Hepatic stellate cell (primary cell): ENCODE results near the gene UBE4A.

Source experiments
- DNase-seq: peaks from one replicate; pipeline ENCODE4 v3.0.0; 2011; ENCODE audit warnings: low spot score

UBE4A gene, protein sequence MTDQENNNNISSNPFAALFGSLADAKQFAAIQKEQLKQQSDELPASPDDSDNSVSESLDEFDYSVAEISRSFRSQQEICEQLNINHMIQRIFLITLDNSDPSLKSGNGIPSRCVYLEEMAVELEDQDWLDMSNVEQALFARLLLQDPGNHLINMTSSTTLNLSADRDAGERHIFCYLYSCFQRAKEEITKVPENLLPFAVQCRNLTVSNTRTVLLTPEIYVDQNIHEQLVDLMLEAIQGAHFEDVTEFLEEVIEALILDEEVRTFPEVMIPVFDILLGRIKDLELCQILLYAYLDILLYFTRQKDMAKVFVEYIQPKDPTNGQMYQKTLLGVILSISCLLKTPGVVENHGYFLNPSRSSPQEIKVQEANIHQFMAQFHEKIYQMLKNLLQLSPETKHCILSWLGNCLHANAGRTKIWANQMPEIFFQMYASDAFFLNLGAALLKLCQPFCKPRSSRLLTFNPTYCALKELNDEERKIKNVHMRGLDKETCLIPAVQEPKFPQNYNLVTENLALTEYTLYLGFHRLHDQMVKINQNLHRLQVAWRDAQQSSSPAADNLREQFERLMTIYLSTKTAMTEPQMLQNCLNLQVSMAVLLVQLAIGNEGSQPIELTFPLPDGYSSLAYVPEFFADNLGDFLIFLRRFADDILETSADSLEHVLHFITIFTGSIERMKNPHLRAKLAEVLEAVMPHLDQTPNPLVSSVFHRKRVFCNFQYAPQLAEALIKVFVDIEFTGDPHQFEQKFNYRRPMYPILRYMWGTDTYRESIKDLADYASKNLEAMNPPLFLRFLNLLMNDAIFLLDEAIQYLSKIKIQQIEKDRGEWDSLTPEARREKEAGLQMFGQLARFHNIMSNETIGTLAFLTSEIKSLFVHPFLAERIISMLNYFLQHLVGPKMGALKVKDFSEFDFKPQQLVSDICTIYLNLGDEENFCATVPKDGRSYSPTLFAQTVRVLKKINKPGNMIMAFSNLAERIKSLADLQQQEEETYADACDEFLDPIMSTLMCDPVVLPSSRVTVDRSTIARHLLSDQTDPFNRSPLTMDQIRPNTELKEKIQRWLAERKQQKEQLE

GRCh38 chr11:118359295-118359958 is at the start of gene UBE4A:
Gene UBE4A (plus strand): TSS chr11:118359600. CDS start chr11:118365081, 5,481 bp downstream.
- DNase-seq: peak; percentile 72

GRCh38 chr11:118310271-118310670 is 49.1 kb upstream of the UBE4A start:
- no peak for DNase-seq

DNA sequence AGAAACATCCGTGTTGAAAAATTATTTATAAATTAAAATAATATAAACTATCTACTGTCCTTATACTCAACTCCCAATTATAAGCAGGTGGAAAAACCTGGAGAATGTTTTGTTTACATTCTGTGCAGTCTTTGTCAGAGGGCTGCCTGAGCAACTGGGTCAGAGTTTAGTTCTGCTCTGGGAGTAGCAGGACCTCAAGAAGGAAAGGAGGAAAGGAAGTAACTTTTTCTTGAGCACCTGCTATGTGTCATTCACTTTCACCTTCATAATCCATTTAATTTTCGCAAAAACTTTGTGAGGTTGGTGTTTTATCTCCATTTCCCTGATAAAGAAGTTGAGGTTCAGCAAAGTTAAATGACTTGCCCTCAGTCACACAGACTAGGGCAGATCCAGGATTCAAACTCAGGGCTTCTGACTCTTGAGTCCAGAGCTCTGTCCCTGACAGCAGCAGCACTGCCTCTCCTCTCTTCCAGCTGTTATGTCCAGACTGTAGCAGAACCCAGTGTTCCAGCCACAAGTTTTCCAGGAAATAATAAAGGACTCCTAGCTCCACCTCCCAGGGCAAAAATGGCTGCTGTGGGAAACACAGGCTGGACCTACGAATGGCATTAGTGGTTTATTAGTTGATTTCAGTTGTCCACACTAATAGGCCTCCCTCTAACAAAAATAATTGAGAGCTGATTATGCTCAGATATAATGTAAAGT is 48.5 kb upstream of the UBE4A start:
- DNase-seq: no peak

- no peak for DNase-seq
Measured at GRCh38 chr11:118311518-118311917, 47.9 kb upstream of the UBE4A start.

DNA sequence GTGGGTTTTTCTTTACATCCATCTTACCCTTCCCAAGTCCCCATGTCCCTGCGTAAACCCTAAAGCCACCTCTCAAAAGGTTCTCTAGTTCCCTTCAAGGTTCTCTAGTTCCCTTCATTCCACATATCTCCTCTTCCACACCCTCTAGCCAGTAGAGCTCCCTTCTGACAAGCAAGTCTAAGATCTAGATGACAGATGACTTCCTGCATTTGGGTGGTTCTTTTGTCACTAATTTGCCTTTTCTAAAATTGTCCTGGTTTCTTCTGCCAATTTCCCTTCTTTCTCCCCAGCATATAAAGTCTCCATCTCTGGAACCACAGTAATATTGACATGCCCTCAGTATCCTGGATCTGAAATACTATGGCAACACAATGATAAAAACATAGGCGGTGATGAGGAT is 47.1 kb upstream of the UBE4A start:
- DNase-seq: no peak

- no peak for DNase-seq
Measured at GRCh38 chr11:118313242-118313641, 46.2 kb upstream of the UBE4A start.

DNA sequence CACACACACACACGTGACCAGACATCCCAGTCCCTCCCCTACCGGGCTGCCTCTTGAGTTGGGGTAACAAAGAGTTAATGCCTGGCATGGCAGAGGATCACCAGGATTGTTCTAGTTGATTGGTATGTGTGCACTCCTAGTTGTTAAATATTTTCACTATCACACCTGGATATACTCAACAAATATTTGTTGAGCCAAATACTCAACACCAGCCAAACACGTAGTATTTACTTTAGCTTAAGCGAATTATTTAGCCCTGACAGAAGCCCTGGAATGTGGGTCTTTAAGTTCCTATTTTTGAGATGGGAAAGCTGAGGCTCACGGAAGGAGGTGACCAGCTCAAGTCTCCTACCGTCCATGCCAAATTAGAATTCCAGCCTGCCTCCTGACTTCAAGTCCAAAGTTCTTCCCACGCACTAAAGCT is 44.4 kb upstream of the UBE4A start:
- DNase-seq: no peak

GRCh38 chr11:118318124-118318523 is 41.3 kb upstream of the UBE4A start:
- DNase-seq: no peak

GRCh38 chr11:118318581-118319336 is 40.6 kb upstream of the UBE4A start:
- DNase-seq: no peak

GRCh38 chr11:118319337-118319707 is 40.1 kb upstream of the UBE4A start:
- DNase-seq: no peak

- DNase-seq: no peak
Measured at GRCh38 chr11:118320515-118320914, 38.9 kb upstream of the UBE4A start.

DNA sequence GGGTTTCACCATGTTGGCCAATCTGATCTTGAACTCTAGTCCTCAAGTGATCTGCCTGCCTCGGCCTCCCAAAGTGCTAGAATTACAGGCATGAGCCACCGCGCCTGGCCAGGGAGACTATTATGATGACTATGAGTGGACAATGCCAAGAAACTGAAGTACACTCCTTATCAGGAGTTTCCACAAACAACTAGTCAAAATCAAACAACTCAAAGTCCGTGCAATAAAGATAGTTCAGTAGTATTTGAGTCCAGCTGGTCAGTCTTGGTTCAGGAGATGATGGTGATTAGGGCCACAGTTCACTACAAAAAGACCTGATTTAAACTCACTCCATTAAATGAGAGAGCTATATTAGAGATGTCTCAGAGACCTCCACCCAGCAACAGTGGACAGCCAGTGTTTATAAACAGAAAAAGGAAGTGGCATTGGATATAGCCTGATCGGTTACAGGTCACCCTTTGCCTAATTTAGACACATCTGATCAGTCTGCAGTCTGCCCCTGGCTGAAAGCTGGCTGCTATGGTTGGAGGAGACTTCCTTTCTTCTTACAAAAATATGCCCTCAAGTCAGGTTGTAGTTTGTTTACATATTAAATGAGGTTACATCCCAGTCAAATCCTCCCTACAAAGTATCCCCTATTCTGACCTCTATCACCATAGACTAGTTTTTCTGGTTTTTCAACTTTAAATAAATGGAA is 37.9 kb upstream of the UBE4A start:
- DNase-seq: no peak

- DNase-seq: no peak
Measured at GRCh38 chr11:118322721-118323120, 36.7 kb upstream of the UBE4A start.

GRCh38 chr11:118325283-118325682 is 34.1 kb upstream of the UBE4A start:
- no peak for DNase-seq

GRCh38 chr11:118328745-118329144 is 30.7 kb upstream of the UBE4A start:
- DNase-seq: no peak

GRCh38 chr11:118334745-118335144 is 24.7 kb upstream of the UBE4A start:
- no peak for DNase-seq

GRCh38 chr11:118338637-118339061 is 20.8 kb upstream of the UBE4A start:
- DNase-seq: no peak

DNA sequence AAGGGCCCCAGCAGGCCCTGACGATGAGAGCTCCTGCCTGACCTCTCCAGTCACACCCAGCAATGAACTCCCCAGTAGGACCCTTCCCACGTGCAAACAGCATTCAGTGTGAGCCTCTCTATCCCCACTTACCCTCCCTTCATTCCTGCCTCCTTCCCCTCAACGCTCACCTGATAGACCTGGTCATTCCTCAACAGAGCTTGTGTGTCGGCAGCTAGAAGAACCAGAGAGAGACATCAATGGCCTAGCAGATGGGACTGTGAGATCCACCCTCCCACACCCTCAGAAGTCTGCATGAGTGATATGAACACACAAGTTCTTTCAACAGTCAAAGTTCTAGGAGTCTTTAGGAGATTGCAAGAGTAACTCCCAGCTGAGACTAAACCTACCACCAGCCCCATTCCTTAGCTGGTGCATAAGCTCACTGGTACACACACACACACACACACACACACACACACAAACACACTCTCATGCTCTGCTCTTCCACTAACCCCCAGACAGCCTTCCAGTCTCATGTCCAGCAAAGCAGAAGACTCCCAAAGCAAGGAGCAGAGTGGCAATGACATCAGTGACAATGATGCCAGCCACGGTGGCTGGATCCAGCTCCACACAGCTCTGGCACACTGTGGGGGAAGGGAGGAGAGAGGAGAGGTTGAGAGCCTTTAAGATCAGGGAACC is 20.0 kb upstream of the UBE4A start:
- DNase-seq: no peak

DNA sequence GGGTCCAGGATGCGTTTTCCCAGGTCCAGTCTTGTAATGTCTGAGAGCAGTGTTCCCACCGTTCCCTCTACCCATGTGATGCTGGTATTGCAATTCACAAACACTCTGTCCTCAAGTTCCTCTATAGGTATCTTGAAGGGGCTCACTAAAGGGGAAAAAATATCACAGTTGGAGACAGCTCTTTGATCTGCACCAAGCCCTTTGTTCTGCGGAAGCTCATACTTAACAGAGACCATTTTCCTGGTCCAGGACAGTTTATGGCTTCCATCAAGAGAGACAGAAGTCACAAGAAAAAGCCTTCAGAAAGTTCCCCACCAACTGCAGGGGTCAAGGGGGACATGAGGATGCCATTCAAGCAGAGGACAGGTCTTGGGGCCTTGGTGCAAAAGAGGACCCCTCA is 19.0 kb upstream of the UBE4A start:
- no peak for DNase-seq

DNA sequence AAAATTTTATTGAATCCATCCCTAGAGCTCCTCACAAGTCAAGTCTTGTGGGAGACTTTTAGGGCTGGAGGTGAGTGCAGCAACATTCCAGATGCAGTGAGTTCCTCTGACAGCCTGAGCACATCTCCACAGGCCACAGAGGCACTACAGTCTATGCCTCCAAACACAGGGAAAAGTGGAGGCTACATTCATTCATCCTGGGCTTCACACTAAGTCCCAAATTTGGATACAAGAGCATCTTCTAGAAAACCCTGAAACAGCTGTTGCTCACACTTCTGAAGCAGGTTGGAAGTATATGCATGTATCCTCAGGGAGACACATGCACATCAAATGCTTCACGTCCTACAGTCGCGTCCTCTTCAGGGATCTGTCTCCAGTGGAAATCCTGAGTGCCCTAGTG is 18.1 kb upstream of the UBE4A start:
- DNase-seq: no peak
